ENCODE measurements around the gene FOXA1. TPM values are rescaled to one million over a fixed set of nuclear protein-coding genes. Genes with fewer than 3 reads are reported as not detected.

FOXA1 gene
- total RNA-seq, 1 donor from 2014 or later = not detected

- H3K4me3 Mint-ChIP-seq = no peak overlapping the region
- no peak for TF ChIP-seq CTCF (conservative IDR thresholded peaks at IDR 0.05)
- H3K27ac Mint-ChIP-seq (ENCODE audit: unreplicated experiment) = no peak overlapping the region
- DNase-seq (ENCODE audit: low read depth, low spot score) = no peak
- no peaks in the 10 kb centered on the region for H3K9me3 Mint-ChIP-seq
- peaks cover 90% of the 10 kb centered on the region for H3K27me3 Mint-ChIP-seq (ENCODE audit: low read depth)
- H3K36me3 Mint-ChIP-seq (ENCODE audit: low read depth) = no peaks in the 10 kb centered on the region
- peaks cover 15% of the 10 kb centered on the region for H3K4me1 Mint-ChIP-seq
Observed at GRCh38 chr14:37580146-37580545, 14.9 kb downstream of the FOXA1 start.

GRCh38 chr14:37579274-37579673, 15.8 kb downstream of the FOXA1 start:
- H3K9me3 Mint-ChIP-seq = no peaks in the 10 kb centered on the region
- H3K4me3 Mint-ChIP-seq = no peak overlapping the region
- TF ChIP-seq CTCF (conservative IDR thresholded peaks at IDR 0.05) = no peak
- peaks cover 15% of the 10 kb centered on the region for H3K4me1 Mint-ChIP-seq
- no peak overlapping the region for H3K27ac Mint-ChIP-seq (ENCODE audit: unreplicated experiment)
- H3K36me3 Mint-ChIP-seq (ENCODE audit: low read depth) = no peaks in the 10 kb centered on the region
- H3K27me3 Mint-ChIP-seq (ENCODE audit: low read depth) = peaks cover 87% of the 10 kb centered on the region
- DNase-seq (ENCODE audit: low read depth, low spot score) = no peak

GRCh38 chr14:37573356-37573755, 21.7 kb downstream of the FOXA1 start:
- no peak for DNase-seq (ENCODE audit: low read depth, low spot score)
- H3K27me3 Mint-ChIP-seq (ENCODE audit: low read depth) = peaks cover 38% of the 10 kb centered on the region
- H3K27ac Mint-ChIP-seq (ENCODE audit: unreplicated experiment) = no peak overlapping the region
- no peak overlapping the region for H3K4me3 Mint-ChIP-seq
- H3K9me3 Mint-ChIP-seq = no peaks in the 10 kb centered on the region
- H3K4me1 Mint-ChIP-seq = peaks cover 5% of the 10 kb centered on the region
- H3K36me3 Mint-ChIP-seq (ENCODE audit: low read depth) = no peaks in the 10 kb centered on the region
- TF ChIP-seq CTCF (conservative IDR thresholded peaks at IDR 0.05) = no peak

- Mint-ChIP-seq H3K4me3 (no peak overlapping the region), H3K27me3 (ENCODE audit: low read depth) (peaks cover 24% of the 10 kb centered on the region), H3K4me1 (no peaks in the 10 kb centered on the region), H3K27ac (ENCODE audit: unreplicated experiment) (no peak overlapping the region), H3K9me3 (no peaks in the 10 kb centered on the region), H3K36me3 (ENCODE audit: low read depth) (no peaks in the 10 kb centered on the region)
- TF ChIP-seq CTCF (conservative IDR thresholded peaks at IDR 0.05) = no peak
- no peak for DNase-seq (ENCODE audit: low read depth, low spot score)
Observed at GRCh38 chr14:37571391-37571790, 23.7 kb downstream of the FOXA1 start.

GRCh38 chr14:37569729-37570128, 25.3 kb downstream of the FOXA1 start:
- Mint-ChIP-seq H3K36me3 (ENCODE audit: low read depth) (no peaks in the 10 kb centered on the region), H3K27ac (ENCODE audit: unreplicated experiment) (no peak overlapping the region), H3K9me3 (no peaks in the 10 kb centered on the region), H3K27me3 (ENCODE audit: low read depth) (peaks cover 9% of the 10 kb centered on the region), H3K4me3 (no peak overlapping the region), H3K4me1 (no peaks in the 10 kb centered on the region)
- no peak for TF ChIP-seq CTCF (conservative IDR thresholded peaks at IDR 0.05)
- no peak for DNase-seq (ENCODE audit: low read depth, low spot score)

All from neural crest cell (in vitro differentiated cells).